Subcutaneous adipose tissue (tissue), 4 donors: ENCODE measurements around the gene ZNF318. TPM values are rescaled to one million over a fixed set of nuclear protein-coding genes. Genes with fewer than 3 reads are reported as not detected.

ENCODE experiments used
- CTCF ChIP-seq: fragments of 450-650 bp; IDR thresholded peaks from one replicate; pipeline ENCODE4 v1.5.1; 2016; ENCODE audit warnings: low read depth, mild to moderate bottlenecking, control low read depth, antibody characterized with exemption, moderate library complexity
- total RNA-seq, 4 donors: library from RNA; depleted of rRNA; stranded (reverse); fragments of >200 nt; gene quantifications; one replicate each; pipeline ENCODE4 v1.1.0, GENCODE V29; 2016

ZNF318 gene
- total RNA-seq, 4 donors from 2014 or later: 16.1 to 18.9 (median 17.9) TPM

- no peak for TF ChIP-seq CTCF
These were observed 70.7 kb downstream of the ZNF318 start for GRCh38 chr6:43298565-43299337.

GRCh38 chr6:43297644-43298564 is 71.5 kb downstream of the ZNF318 start, which contains the start of gene SLC22A7:
SLC22A7 (plus strand) TSS chr6:43298260; CDS start chr6:43298359, 99 bp downstream.
- no peak for TF ChIP-seq CTCF

GRCh38 chr6:43296780-43297497 is 72.5 kb downstream of the ZNF318 start:
- TF ChIP-seq CTCF: no peak

- no peak for TF ChIP-seq CTCF
These were observed 74.0 kb downstream of the ZNF318 start for GRCh38 chr6:43295456-43295855.

GRCh38 chr6:43294536-43294935 is 74.9 kb downstream of the ZNF318 start:
- no peak for TF ChIP-seq CTCF

- no peak for TF ChIP-seq CTCF
These were observed 75.7 kb downstream of the ZNF318 start for GRCh38 chr6:43293698-43294097.
